Left ventricle myocardium superior (tissue), 1 donor: ENCODE results near the gene TMOD4. TPM values are rescaled to one million over a fixed set of nuclear protein-coding genes. Genes with fewer than 3 reads are reported as not detected.

ENCODE experiments used
- total RNA-seq: library from RNA; stranded (reverse); fragmentation: NEBNext Ultra II Directional; extraction: Animal tissue kit (Norgen Biotek cat#: 25700); gene quantifications from one replicate; pipeline ENCODE4 v1.2.1, GENCODE V29; 2021
- donor health status: DM: no; HTN: yes; CAD: no; lungs with severe emphysema.

Gene TMOD4
- total RNA-seq, 1 donor from 2014 or later, result 0.62 TPM

Other genes with a start within 250 kb of the TMOD4 start
- gene SETDB1, start 249.6 kb downstream of the TMOD4 start, total RNA-seq, result 19.2 TPM
- 83.2 TPM for gene CERS2, start 201.1 kb downstream of the TMOD4 start, total RNA-seq
- 0.27 TPM for gene ANXA9, start 193.7 kb downstream of the TMOD4 start, total RNA-seq
- 40.6 TPM for gene MINDY1, start 169.1 kb downstream of the TMOD4 start, total RNA-seq
- gene PRUNE1, start 167.5 kb downstream of the TMOD4 start, total RNA-seq, result 43.6 TPM
- gene BNIPL, start 139.4 kb downstream of the TMOD4 start, total RNA-seq, result 0.32 TPM
- gene C1orf56, start 128.2 kb downstream of the TMOD4 start, total RNA-seq, result 7.3 TPM
- gene CDC42SE1, start 116.4 kb downstream of the TMOD4 start, total RNA-seq, result 27.2 TPM
- 1.8 TPM for gene MLLT11, start 115.6 kb downstream of the TMOD4 start, total RNA-seq
- 9.8 TPM for gene GABPB2, start 105.2 kb downstream of the TMOD4 start, total RNA-seq
- 55.1 TPM for gene SEMA6C, start 29.4 kb downstream of the TMOD4 start, total RNA-seq
- gene TNFAIP8L2, start 19.3 kb downstream of the TMOD4 start, total RNA-seq, result 1.4 TPM
- 13.0 TPM for gene LYSMD1, start 10.1 kb downstream of the TMOD4 start, total RNA-seq
- gene SCNM1, start 9.8 kb downstream of the TMOD4 start, total RNA-seq, result 19.1 TPM
- 40.5 TPM for gene VPS72, start 14.2 kb upstream of the TMOD4 start, total RNA-seq
- 41.2 TPM for gene PIP5K1A, start 22.6 kb upstream of the TMOD4 start, total RNA-seq
- gene PSMD4, start 78.8 kb upstream of the TMOD4 start, total RNA-seq, result 149 TPM
- 11.7 TPM for gene ZNF687, start 106.3 kb upstream of the TMOD4 start, total RNA-seq
- gene PI4KB, start 151.4 kb upstream of the TMOD4 start, total RNA-seq, result 46.8 TPM
- gene RFX5, start 171.3 kb upstream of the TMOD4 start, total RNA-seq, result 21.1 TPM
- gene SELENBP1, start 196.7 kb upstream of the TMOD4 start, total RNA-seq, result 99.1 TPM
- gene PSMB4, start 223.6 kb upstream of the TMOD4 start, total RNA-seq, result 175 TPM